ENCODE results near the gene SALL1. TPM values are rescaled to one million over a fixed set of nuclear protein-coding genes. Genes with fewer than 3 reads are reported as not detected.

The SALL1 gene
- total RNA-seq, 4 donors from 2014 or later: 2.1 to 56.0 (median 9.5) TPM

DNA sequence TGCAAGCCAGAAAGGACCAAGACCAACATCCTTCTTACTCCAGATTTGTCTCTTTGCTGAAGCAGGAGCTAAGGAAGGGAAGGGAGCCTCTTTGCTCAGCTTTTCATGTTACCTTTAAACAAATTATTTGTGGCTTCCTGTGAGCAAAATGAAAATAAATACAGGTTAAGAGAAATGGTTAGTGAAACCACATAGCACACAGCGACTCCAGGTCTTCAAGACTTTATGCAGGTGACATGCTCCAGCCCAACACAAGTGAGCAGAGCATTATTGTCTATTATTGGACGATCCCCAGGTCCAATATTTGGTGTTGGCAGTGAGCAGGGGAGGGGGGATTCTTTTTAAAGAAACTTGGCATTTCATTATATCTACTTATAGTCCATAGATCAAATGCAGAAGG, 53.3 kb downstream of the SALL1 start:
- intact Hi-C loops (cut with DNase I; ENCODE audit: low total_unique reads): no loop called here

DNA sequence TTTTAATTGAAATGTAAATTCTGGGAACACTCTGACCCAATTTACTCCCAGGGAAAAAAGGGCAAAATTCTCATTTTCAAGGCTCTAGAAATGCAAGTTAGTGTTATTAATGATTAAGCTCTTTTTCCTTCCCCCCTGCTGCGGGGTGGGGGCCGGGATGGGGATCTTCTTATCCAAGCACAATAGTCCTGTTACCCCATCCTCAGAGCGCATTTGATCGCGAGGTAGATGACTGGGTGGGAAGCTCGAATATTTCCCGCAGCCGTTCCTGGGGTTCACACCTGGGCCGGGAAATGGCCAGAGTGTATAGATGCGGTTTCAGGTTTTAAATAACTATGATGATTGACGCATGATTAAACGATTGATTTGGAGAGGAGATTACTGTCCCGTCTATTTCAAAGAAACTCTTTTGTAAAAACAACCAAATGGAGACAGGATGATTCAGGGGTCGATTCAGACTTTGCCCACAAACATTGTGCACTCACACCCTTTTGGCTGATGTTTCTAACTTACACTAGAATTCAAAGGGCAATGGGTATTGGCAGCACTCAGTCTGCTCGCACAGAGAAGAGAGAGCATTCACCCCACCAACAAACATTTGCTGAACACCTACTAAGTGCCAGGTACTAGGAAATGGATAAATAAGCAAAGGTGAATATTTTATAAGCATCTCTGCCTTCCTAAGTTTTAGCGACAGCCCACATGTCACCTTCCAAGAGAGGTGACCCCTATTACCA, 55.0 kb downstream of the SALL1 start:
- Histone ChIP-seq H3K36me3 (no peaks in the 10 kb centered on the region), H3K27ac (no peak overlapping the region), H3K4me3 (no peak overlapping the region), H3K27me3 (no peaks in the 10 kb centered on the region), H3K9me3 (no peaks in the 10 kb centered on the region), H3K4me1 (no peaks in the 10 kb centered on the region)
- no peak for DNase-seq
- intact Hi-C loops (cut with DNase I; ENCODE audit: low total_unique reads): no loop called here
- no peak for TF ChIP-seq POLR2A (IDR thresholded peaks at IDR 0.05)
- TF ChIP-seq, protein P1, sequence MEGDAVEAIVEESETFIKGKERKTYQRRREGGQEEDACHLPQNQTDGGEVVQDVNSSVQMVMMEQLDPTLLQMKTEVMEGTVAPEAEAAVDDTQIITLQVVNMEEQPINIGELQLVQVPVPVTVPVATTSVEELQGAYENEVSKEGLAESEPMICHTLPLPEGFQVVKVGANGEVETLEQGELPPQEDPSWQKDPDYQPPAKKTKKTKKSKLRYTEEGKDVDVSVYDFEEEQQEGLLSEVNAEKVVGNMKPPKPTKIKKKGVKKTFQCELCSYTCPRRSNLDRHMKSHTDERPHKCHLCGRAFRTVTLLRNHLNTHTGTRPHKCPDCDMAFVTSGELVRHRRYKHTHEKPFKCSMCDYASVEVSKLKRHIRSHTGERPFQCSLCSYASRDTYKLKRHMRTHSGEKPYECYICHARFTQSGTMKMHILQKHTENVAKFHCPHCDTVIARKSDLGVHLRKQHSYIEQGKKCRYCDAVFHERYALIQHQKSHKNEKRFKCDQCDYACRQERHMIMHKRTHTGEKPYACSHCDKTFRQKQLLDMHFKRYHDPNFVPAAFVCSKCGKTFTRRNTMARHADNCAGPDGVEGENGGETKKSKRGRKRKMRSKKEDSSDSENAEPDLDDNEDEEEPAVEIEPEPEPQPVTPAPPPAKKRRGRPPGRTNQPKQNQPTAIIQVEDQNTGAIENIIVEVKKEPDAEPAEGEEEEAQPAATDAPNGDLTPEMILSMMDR (IDR thresholded peaks at IDR 0.05): no peak

More for the DNA sequence above, 53.3 kb downstream of the SALL1 start:
- Histone ChIP-seq H3K4me3 (no peak overlapping the region), H3K27ac (no peak overlapping the region), H3K36me3 (no peaks in the 10 kb centered on the region), H3K9me3 (no peaks in the 10 kb centered on the region), H3K4me1 (no peaks in the 10 kb centered on the region), H3K27me3 (no peaks in the 10 kb centered on the region)
- TF ChIP-seq POLR2A (IDR thresholded peaks at IDR 0.05): no peak
- TF ChIP-seq, protein P1 (IDR thresholded peaks at IDR 0.05): no peak
- DNase-seq: no peak

DNA sequence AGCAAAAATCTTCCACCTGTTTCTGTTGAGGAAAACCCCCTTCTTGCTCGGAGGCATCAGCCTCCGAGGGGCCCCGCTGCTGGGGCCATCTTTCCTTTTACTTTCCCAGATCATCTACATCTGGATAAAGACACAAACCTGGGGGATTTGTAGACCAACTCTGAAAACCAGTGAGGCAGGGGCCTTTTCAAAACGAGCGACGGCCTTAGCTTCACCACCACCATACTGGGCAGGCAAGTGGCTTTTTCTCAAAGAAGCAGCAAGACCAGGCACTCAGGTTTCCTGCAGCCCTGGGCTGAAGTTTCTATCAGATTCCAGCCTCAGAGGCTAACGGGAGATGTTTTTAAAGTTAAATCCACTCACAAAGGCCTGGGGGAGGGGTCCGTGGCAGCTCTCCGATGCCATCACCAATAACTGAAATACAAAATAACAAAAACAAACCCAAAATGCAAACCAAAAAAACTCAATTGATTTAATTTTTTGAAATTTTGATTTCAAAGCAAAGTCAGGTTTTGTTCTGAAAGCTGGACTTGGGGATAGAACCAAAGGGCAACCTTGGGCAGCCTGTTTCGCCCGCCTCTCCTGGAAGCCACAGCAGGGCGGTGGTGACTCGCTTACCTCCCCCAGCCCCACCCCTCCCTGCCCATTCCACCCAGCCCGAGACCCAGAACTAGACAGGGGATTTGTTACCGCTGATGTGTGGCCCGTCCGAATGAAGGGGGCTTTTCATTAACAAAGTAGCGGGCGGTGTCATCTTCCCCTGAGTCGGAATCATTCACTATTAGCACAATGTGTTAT, 55.8 kb downstream of the SALL1 start:
- no peak for DNase-seq
- Histone ChIP-seq H3K9me3 (no peaks in the 10 kb centered on the region), H3K4me3 (no peak overlapping the region), H3K27ac (no peak overlapping the region), H3K36me3 (no peaks in the 10 kb centered on the region), H3K27me3 (no peaks in the 10 kb centered on the region), H3K4me1 (no peaks in the 10 kb centered on the region)
- intact Hi-C loops (cut with DNase I; ENCODE audit: low total_unique reads): no loop called here
- TF ChIP-seq, protein P1 (IDR thresholded peaks at IDR 0.05): no peak
- no peak for TF ChIP-seq POLR2A (IDR thresholded peaks at IDR 0.05)

DNA sequence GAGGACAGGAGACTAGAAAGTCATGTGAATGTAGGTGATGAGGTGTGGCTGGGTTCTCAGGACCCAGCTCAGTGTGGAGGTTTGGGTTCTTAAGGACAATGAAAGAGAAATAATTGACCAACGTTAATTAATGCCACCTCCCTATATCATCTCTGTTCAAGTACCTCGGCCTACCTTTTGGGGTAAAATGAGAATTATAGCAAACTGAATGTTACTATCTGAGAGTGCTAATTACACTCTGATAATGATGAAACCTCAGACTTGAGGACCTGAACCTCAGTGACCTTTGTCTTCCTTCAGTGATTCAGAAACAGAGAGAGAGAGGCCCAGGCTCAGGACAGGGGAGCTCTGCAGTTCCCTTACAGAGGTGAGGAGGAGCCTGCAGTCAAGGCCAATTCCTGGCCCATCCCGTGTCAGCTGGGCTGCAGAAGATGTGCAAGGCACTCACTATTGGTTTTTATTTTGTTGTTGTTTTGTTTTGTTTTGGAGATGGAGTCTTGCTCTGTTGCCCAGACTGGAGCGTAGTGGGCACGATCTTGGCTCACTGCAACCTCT, 57.3 kb downstream of the SALL1 start:
- TF ChIP-seq POLR2A (IDR thresholded peaks at IDR 0.05): no peak
- TF ChIP-seq, protein P1 (IDR thresholded peaks at IDR 0.05): no peak

More for the DNA sequence above, 57.3 kb downstream of the SALL1 start:
- H3K27ac ChIP-seq: no peak overlapping the region
- no peaks in the 10 kb centered on the region for H3K9me3 ChIP-seq
- no peak overlapping the region for H3K4me3 ChIP-seq
- H3K27me3 ChIP-seq: no peaks in the 10 kb centered on the region
- no peaks in the 10 kb centered on the region for H3K36me3 ChIP-seq
- no peaks in the 10 kb centered on the region for H3K4me1 ChIP-seq
- intact Hi-C loops (cut with DNase I; ENCODE audit: low total_unique reads): no loop called here
- DNase-seq: no peak

Data from uterus (tissue), 4 donors.